ENCODE data around the gene PDE1C. TPM values are rescaled to one million over a fixed set of nuclear protein-coding genes. Genes with fewer than 3 reads are reported as not detected.
"Not testable (repeated sequence)": the region's sequence is repeated elsewhere in the genome, so short reads cannot be mapped to it uniquely, and the experiment has no call there.

The PDE1C gene
- polyA plus RNA-seq, 6 donors from 2014 or later, result not detected

GRCh38 chr7:31833625-31834024 is 236.6 kb downstream of the PDE1C start:
- not testable (repeated sequence) for H3K36me3 Mint-ChIP-seq; H3K4me3 Mint-ChIP-seq; H3K4me1 Mint-ChIP-seq; ATAC-seq (ENCODE audit: low read depth in 2 of 2); DNase-seq; H3K27me3 Mint-ChIP-seq; H3K27ac Mint-ChIP-seq
- H3K9me3 Mint-ChIP-seq, result peaks cover 0 to 14% (median 0%) of the 10 kb centered on the region in 7 donors

GRCh38 chr7:31828520-31828919 is 241.7 kb downstream of the PDE1C start:
- Mint-ChIP-seq H3K4me1 (no peaks in the 10 kb centered on the region), H3K36me3 (no peaks in the 10 kb centered on the region), H3K4me3 (no peak overlapping the region), H3K27me3 (peaks cover 0 to 4% (median 0%) of the 10 kb centered on the region in 3 donors), H3K9me3 (peaks cover 0 to 24% (median 3%) of the 10 kb centered on the region in 7 donors), H3K27ac (no peak overlapping the region)
- no peak for DNase-seq
- ATAC-seq (ENCODE audit: low read depth in 2 of 2), result no peak

GRCh38 chr7:31825576-31825975 is 244.6 kb downstream of the PDE1C start:
- Mint-ChIP-seq H3K27ac (no peak overlapping the region), H3K4me3 (no peak overlapping the region), H3K36me3 (no peaks in the 10 kb centered on the region), H3K4me1 (no peaks in the 10 kb centered on the region), H3K9me3 (peaks cover 0 to 16% (median 3%) of the 10 kb centered on the region in 7 donors), H3K27me3 (peaks cover 0 to 7% (median 0%) of the 10 kb centered on the region in 3 donors)
- no peak for DNase-seq
- ATAC-seq (ENCODE audit: low read depth in 2 of 2), result no peak

DNA sequence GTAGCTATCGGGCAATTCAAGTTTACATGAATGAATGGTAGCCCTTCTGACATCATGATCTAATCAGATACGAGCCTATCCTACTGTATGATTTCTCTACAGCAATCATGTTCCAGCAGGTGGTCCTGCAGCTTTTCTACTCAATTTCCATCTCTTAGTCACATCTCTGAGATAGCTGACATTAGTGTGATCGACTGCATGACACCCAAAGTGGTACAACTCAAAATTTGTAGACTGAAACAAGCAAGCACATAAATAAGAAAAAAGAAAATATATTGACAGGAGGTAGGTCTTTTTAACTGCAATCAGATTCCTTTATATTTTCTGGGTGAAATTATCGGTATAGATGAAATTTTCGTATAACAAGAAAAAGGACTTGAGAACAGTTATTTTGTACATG is 251.2 kb downstream of the PDE1C start:
- no peak overlapping the region for H3K4me3 Mint-ChIP-seq
- H3K27ac Mint-ChIP-seq, result no peak overlapping the region
- H3K27me3 Mint-ChIP-seq, result peaks cover 0 to 4% (median 0%) of the 10 kb centered on the region in 3 donors
- H3K36me3 Mint-ChIP-seq, result no peaks in the 10 kb centered on the region
- H3K9me3 Mint-ChIP-seq, result peaks cover 0 to 3% (median 0%) of the 10 kb centered on the region in 7 donors
- DNase-seq, result no peak
- ATAC-seq (ENCODE audit: low read depth in 2 of 2), result no peak
- H3K4me1 Mint-ChIP-seq, result no peaks in the 10 kb centered on the region

- Mint-ChIP-seq H3K9me3 (peaks cover 0 to 2% (median 0%) of the 10 kb centered on the region in 7 donors), H3K36me3 (no peaks in the 10 kb centered on the region)
Measured at GRCh38 chr7:31816810-31817209, 253.4 kb downstream of the PDE1C start.

DNA sequence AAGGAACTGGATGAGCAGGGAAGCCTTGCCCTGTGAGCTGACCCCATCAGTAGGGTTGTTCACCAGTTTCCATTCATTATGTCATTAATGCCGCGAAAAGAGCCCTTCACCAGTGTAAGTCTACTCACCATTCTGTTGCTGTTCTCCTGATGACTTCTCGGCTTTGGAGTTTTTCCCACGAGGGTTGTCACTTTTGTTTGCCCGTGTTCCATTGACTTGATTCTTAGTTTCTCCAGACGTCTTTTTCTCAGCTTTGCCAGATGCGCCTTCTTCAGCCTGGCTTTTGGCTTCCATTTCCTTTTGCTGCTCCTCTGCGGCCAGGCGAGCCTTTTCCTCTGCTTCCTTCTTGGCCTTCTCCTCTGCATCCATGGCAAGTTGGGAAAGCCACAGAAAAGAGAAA is 254.4 kb downstream of the PDE1C start:
- DNase-seq (no peak), ATAC-seq (ENCODE audit: low read depth in 2 of 2) (no peak)
- peaks cover 5 to 9% (median 7%) of the 10 kb centered on the region in 3 donors for H3K4me1 Mint-ChIP-seq
- peaks cover 0 to under 1% (median 0%) of the 10 kb centered on the region in 3 donors for H3K27me3 Mint-ChIP-seq
- no peaks in the 10 kb centered on the region for H3K9me3 Mint-ChIP-seq
- H3K4me3 Mint-ChIP-seq, result no peak overlapping the region
- no peaks in the 10 kb centered on the region for H3K36me3 Mint-ChIP-seq
- no peak overlapping the region for H3K27ac Mint-ChIP-seq

More at GRCh38 chr7:31816810-31817209, 253.4 kb downstream of the PDE1C start:
- Mint-ChIP-seq H3K27me3 (peaks cover 0 to 4% (median 0%) of the 10 kb centered on the region in 3 donors), H3K4me1 (peaks cover 1 to 5% (median 3%) of the 10 kb centered on the region in 3 donors), H3K4me3 (no peak overlapping the region), H3K27ac (peak overlapping the region in 1 of 6 donors; percentile 67)
- DNase-seq, result no peak
- ATAC-seq (ENCODE audit: low read depth in 2 of 2), result no peak

- no peaks in the 10 kb centered on the region for H3K27me3 Mint-ChIP-seq
- no peak for ATAC-seq (ENCODE audit: low read depth in 2 of 2)
- H3K27ac Mint-ChIP-seq, result no peak overlapping the region
- H3K9me3 Mint-ChIP-seq, result no peaks in the 10 kb centered on the region
- peaks cover 5 to 9% (median 7%) of the 10 kb centered on the region in 3 donors for H3K4me1 Mint-ChIP-seq
- no peaks in the 10 kb centered on the region for H3K36me3 Mint-ChIP-seq
- DNase-seq, result no peak
- no peak overlapping the region for H3K4me3 Mint-ChIP-seq
Measured at GRCh38 chr7:31814187-31814586, 256.0 kb downstream of the PDE1C start.

DNA sequence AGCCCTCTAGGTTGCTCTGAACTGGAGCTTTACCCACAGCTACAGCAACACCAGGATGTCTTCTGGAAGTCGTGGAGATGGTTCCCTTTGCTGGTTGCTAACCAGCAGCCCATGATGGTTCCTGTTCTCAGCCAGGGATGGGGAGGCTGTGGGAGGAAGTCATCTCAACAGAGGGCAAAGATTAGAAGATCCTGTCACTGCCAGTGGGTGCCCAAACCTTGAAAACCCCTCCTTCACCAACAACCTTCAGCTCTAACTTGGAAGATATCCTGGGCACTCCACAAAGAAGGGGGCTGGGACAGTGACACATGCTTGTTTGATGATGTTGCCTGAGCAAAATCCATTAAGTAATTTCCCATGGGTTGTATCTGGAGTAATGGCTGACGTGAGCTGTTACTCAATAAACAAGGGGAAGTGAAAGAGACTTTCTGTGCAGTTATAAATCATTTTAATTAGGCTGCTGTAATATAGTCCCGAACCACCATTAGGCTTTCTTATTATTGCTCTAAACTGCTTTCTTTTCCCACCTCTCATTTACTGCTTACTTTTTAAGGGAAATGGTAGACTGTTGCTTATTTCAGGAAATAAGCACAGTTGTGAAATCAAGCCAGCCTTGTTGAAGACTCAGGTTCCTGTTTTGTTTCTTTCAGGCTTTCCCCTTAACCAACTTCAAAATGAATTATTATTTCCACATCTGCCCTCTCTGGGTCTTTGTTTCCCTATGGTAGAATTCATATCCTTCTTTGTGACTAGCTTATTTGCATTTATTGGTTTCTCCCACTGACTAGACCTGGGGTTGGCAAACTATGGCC is 258.4 kb downstream of the PDE1C start:
- H3K36me3 Mint-ChIP-seq, result no peaks in the 10 kb centered on the region
- DNase-seq (no peak), ATAC-seq (ENCODE audit: low read depth in 2 of 2) (no peak)

GRCh38 chr7:31805209-31805818 is 264.9 kb downstream of the PDE1C start:
- Mint-ChIP-seq H3K4me3 (no peak overlapping the region), H3K27ac (no peak overlapping the region), H3K36me3 (no peaks in the 10 kb centered on the region), H3K4me1 (no peaks in the 10 kb centered on the region), H3K9me3 (peaks cover 0 to 16% (median 6%) of the 10 kb centered on the region in 7 donors), H3K27me3 (no peaks in the 10 kb centered on the region)
- ATAC-seq (ENCODE audit: low read depth in 2 of 2) (no peak), DNase-seq (no peak)

More for the DNA sequence above, 258.4 kb downstream of the PDE1C start:
- no peak overlapping the region for H3K4me3 Mint-ChIP-seq
- no peak overlapping the region for H3K27ac Mint-ChIP-seq
- H3K27me3 Mint-ChIP-seq, result no peaks in the 10 kb centered on the region
- H3K4me1 Mint-ChIP-seq, result peaks cover 5 to 9% (median 7%) of the 10 kb centered on the region in 3 donors
- H3K9me3 Mint-ChIP-seq, result no peaks in the 10 kb centered on the region

DNA sequence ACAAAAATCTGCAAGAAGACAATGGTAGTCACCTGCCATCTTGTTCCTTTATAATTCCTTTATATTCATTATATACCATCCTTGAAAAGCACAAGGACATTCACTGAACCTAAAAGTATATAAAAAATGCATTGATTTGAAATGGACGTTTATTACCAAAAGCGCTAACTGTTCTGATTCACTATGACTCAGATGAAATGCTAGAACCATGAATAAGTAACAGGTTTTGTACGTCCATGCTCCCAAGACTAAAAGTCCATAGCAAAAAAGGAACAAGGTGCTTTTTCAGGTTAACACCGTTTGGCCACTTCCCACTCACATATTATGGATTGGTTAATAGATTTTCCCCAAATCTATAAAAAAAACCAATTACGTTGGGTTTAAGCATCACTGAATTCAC is 273.8 kb downstream of the PDE1C start:
- Mint-ChIP-seq H3K9me3 (peaks cover 0 to 4% (median 0%) of the 10 kb centered on the region in 7 donors), H3K27ac (no peak overlapping the region), H3K4me1 (no peaks in the 10 kb centered on the region), H3K27me3 (peaks cover 0 to 3% (median 0%) of the 10 kb centered on the region in 3 donors), H3K4me3 (no peak overlapping the region), H3K36me3 (no peaks in the 10 kb centered on the region)
- DNase-seq (no peak), ATAC-seq (ENCODE audit: low read depth in 2 of 2) (no peak)

GRCh38 chr7:31794851-31795344 is 275.3 kb downstream of the PDE1C start:
- Mint-ChIP-seq H3K36me3 (no peaks in the 10 kb centered on the region), H3K4me1 (no peaks in the 10 kb centered on the region), H3K4me3 (no peak overlapping the region), H3K27me3 (peaks cover 0 to 3% (median 0%) of the 10 kb centered on the region in 3 donors), H3K27ac (no peak overlapping the region), H3K9me3 (peaks cover 0 to 4% (median 0%) of the 10 kb centered on the region in 7 donors)
- no peak for DNase-seq
- no peak for ATAC-seq (ENCODE audit: low read depth in 2 of 2)

- no peaks in the 10 kb centered on the region for H3K36me3 Mint-ChIP-seq
- no peak for DNase-seq
- no peak overlapping the region for H3K4me3 Mint-ChIP-seq
- no peaks in the 10 kb centered on the region for H3K4me1 Mint-ChIP-seq
- H3K9me3 Mint-ChIP-seq, result peaks cover 0 to 1% (median 0%) of the 10 kb centered on the region in 7 donors
- H3K27me3 Mint-ChIP-seq, result peaks cover 0 to 3% (median 0%) of the 10 kb centered on the region in 3 donors
- no peak for ATAC-seq (ENCODE audit: low read depth in 2 of 2)
- H3K27ac Mint-ChIP-seq, result no peak overlapping the region
Measured at GRCh38 chr7:31791881-31792280, 278.3 kb downstream of the PDE1C start.

- ATAC-seq (ENCODE audit: low read depth in 2 of 2), result no peak
- Mint-ChIP-seq H3K27me3 (peaks cover 0 to 3% (median 0%) of the 10 kb centered on the region in 3 donors), H3K4me1 (no peaks in the 10 kb centered on the region), H3K4me3 (no peak overlapping the region), H3K36me3 (no peaks in the 10 kb centered on the region), H3K27ac (no peak overlapping the region), H3K9me3 (peaks cover 0 to 1% (median 0%) of the 10 kb centered on the region in 7 donors)
- DNase-seq, result no peak
Measured at GRCh38 chr7:31788883-31789680, 281.1 kb downstream of the PDE1C start.
